Panc1 (cell line): ENCODE data around the gene JDP2. TPM values are rescaled to one million over a fixed set of nuclear protein-coding genes. Genes with fewer than 3 reads are reported as not detected.

Experiments used
- ATAC-seq: fragments of 200-7000 bp; cut with Tn5 transposase; 2 replicates; pipeline ENCODE4 v1.9.1; 2020; ENCODE audit warnings: mild to moderate bottlenecking, moderate library complexity
- BruUV-seq: library from RNA; stranded (reverse); fragments of 400-500 nt; replicated peaks from 2 replicates; lab custom pipeline; 2021; lab: Mats Ljungman, UMichigan
- CTCF ChIA-PET: fragments of 300-600 bp; sonication (Branson Sonifier 250); formaldehyde crosslinking; loops from one replicate; lab custom pipeline; 2022; ENCODE audit warnings: antibody characterized with exemption; lab: Charles Lee
- POLR2A ChIA-PET: fragments of 300-600 bp; sonication (Branson Sonifier 250); formaldehyde crosslinking; loops from one replicate; lab custom pipeline; 2022; ENCODE audit warnings: antibody characterized with exemption; lab: Charles Lee
- DNase-seq: peaks from one replicate; pipeline ENCODE4 v3.0.0-alpha.2; 2010; ENCODE audit warnings: low read depth, low spot score
- H3K27ac ChIP-seq: 2 replicates; pipeline ENCODE4 v1.5.1; 2011; ENCODE audit warnings: mild to moderate bottlenecking, low read length, inconsistent platforms
- H3K27me3 ChIP-seq: fragments of 200-500 bp; sonication (Bioruptor generic); 2 replicates; pipeline ENCODE4 v1.6.0; 2014; ENCODE audit warnings: low read length, inconsistent platforms; ENCODE audit not compliant: control insufficient read depth, insufficient read depth
- H3K36me3 ChIP-seq: fragments of 200-500 bp; sonication (Bioruptor generic); 2 replicates; pipeline ENCODE4 v1.5.1; 2014; ENCODE audit warnings: inconsistent platforms, mild to moderate bottlenecking, low read length, moderate library complexity; ENCODE audit not compliant: control insufficient read depth, insufficient read depth
- H3K4me1 ChIP-seq: 2 replicates; pipeline ENCODE4 v1.5.1; 2011; ENCODE audit warnings: inconsistent platforms, mild to moderate bottlenecking, low read length, moderate library complexity; ENCODE audit not compliant: control insufficient read depth, insufficient read depth
- H3K4me3 ChIP-seq, 2 experiments: 2 replicates each; pipeline ENCODE4 v1.5.1; 2011 to 2012; ENCODE audit warnings: low read depth in 2 of 2, low read length in 2 of 2, mild to moderate bottlenecking in 2 of 2, inconsistent platforms in 1 of 2, moderate library complexity in 1 of 2
- H3K9me3 ChIP-seq: fragments of 200-500 bp; sonication (Bioruptor generic); 2 replicates; pipeline ENCODE4 v1.5.1; 2014; ENCODE audit warnings: low read depth, mild to moderate bottlenecking, inconsistent platforms, low read length, moderate library complexity; ENCODE audit not compliant: control insufficient read depth, insufficient read depth
- POLR2AphosphoS5 ChIP-seq: IDR thresholded peaks from 2 replicates; pipeline ENCODE4 v1.6.1; 2012; ENCODE audit warnings: mild to moderate bottlenecking, low read depth, low read length, moderate library complexity
- SIN3A ChIP-seq: IDR thresholded peaks from 2 replicates; pipeline ENCODE4 v1.6.1; 2012; ENCODE audit warnings: low read depth, mild to moderate bottlenecking, low read length, moderate library complexity, borderline replicate concordance; ENCODE audit not compliant: insufficient read depth
- TCF7L2 ChIP-seq: IDR thresholded peaks from 2 replicates; pipeline ENCODE4 v1.6.1; 2011; ENCODE audit warnings: mild to moderate bottlenecking, low read depth, low read length, inconsistent platforms
- in situ Hi-C: cut with HindIII; loops from 2 replicates; pipeline ENCODE4 v1.10.0; 2016; ENCODE audit warnings: low sequenced_read_pairs, low pct_unique_long_range_greater_than_20kb
- intact Hi-C: fragments of 100-400 bp; cut with micrococcal nuclease; formaldehyde crosslinking; loops from one replicate; pipeline ENCODE4 v1.10.0; 2022; ENCODE audit not compliant: unreplicated experiment
- total RNA-seq: library from RNA; stranded (reverse); gene quantifications from one replicate; pipeline ENCODE4 v1.2.1, GENCODE V29; 2021; ENCODE audit not compliant: unreplicated experiment
- TF ChIP-seq, protein P1 (sequence below): fragments of 450-650 bp; IDR thresholded peaks from 2 replicates; pipeline ENCODE4 v1.5.1; 2017; ENCODE audit warnings: mild to moderate bottlenecking
- TF ChIP-seq, protein P2 (sequence below), 2 experiments: IDR thresholded peaks; 2 replicates each; pipeline ENCODE4 v1.6.1; 2011 to 2012; ENCODE audit warnings: low read depth in 2 of 2, control low read depth in 1 of 2, low read length in 1 of 2, mild to moderate bottlenecking in 1 of 2, moderate library complexity in 1 of 2; ENCODE audit not compliant: insufficient read depth in 1 of 2

Gene JDP2
- total RNA-seq, 1 experiment from 2014 or later: 17.5 TPM

DNA sequence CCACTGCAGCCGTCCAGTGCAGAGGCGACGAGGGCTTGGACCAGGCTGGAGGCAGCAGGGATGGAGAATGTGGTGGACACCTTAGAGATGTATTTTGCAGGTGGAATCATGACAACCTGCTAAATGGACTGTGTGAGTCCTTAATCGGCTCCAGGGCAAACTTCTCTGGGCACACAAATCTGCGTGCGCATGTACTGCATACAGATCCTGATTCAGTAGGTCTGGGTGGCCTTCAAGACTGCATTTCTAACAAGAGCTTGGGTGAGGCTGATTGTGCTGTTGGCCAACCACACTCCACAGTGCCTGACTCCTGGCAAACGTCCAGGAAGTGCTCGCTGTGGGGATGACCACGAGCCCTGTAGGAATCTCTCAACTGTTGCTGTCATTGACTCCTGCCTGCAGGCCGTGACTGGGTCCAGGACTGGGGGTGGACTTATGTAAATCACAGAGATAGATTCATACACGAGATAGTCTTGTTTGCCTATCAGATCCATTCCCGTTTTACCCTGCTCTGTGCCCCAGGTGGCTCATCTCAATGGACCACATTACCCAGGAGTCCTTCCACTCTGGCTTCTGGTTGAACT is 27.2 kb downstream of the JDP2 start:
- intact Hi-C loops: no loop called here

DNA sequence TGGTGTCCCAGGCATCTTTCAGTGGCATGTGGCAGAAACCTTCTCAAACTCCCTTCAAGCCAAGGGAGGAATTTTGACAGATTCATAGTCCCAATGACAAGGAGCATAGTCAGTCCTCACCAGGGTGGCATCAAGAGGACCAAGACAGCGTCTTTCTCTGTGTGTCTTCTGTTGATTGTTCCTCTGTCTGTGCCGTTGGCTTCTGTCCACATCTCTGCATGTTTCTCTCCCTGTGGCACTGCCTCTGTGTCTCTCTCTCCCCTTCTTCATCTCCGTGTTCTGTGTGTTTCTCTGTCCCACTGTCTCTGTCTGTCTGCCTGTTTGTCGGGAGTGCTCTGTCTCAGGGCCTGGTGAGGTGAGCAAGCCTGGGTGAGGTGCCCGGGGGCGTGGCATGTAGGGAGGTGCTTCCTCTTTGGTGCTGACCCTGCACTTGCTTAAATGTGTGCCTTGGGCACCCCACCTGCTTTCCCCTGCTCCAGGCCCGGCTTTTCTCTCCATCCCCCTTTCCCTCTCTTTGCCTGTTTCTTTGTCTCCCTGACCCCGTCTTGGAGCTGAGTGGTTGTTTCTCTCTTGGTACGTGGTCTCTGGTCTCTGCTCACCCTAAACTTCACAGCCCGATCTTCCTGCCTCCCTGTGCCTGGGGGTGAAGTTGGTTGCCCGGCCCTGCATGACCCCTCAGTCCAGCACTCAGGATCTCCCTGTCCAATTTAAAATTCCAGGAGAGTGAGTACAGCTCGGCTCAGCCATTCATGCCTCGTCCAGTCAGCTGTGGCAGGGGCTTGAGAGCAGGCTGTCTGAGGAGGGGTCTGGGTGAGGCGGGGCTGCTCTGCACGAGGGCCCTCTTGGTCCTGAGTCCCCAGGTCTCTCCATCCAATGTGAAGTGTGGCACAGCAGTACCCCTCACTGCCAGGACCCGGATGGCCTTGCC is 28.5 kb downstream of the JDP2 start:
- TF ChIP-seq, protein P1, sequence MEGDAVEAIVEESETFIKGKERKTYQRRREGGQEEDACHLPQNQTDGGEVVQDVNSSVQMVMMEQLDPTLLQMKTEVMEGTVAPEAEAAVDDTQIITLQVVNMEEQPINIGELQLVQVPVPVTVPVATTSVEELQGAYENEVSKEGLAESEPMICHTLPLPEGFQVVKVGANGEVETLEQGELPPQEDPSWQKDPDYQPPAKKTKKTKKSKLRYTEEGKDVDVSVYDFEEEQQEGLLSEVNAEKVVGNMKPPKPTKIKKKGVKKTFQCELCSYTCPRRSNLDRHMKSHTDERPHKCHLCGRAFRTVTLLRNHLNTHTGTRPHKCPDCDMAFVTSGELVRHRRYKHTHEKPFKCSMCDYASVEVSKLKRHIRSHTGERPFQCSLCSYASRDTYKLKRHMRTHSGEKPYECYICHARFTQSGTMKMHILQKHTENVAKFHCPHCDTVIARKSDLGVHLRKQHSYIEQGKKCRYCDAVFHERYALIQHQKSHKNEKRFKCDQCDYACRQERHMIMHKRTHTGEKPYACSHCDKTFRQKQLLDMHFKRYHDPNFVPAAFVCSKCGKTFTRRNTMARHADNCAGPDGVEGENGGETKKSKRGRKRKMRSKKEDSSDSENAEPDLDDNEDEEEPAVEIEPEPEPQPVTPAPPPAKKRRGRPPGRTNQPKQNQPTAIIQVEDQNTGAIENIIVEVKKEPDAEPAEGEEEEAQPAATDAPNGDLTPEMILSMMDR: no peak
- TF ChIP-seq, protein P2, sequence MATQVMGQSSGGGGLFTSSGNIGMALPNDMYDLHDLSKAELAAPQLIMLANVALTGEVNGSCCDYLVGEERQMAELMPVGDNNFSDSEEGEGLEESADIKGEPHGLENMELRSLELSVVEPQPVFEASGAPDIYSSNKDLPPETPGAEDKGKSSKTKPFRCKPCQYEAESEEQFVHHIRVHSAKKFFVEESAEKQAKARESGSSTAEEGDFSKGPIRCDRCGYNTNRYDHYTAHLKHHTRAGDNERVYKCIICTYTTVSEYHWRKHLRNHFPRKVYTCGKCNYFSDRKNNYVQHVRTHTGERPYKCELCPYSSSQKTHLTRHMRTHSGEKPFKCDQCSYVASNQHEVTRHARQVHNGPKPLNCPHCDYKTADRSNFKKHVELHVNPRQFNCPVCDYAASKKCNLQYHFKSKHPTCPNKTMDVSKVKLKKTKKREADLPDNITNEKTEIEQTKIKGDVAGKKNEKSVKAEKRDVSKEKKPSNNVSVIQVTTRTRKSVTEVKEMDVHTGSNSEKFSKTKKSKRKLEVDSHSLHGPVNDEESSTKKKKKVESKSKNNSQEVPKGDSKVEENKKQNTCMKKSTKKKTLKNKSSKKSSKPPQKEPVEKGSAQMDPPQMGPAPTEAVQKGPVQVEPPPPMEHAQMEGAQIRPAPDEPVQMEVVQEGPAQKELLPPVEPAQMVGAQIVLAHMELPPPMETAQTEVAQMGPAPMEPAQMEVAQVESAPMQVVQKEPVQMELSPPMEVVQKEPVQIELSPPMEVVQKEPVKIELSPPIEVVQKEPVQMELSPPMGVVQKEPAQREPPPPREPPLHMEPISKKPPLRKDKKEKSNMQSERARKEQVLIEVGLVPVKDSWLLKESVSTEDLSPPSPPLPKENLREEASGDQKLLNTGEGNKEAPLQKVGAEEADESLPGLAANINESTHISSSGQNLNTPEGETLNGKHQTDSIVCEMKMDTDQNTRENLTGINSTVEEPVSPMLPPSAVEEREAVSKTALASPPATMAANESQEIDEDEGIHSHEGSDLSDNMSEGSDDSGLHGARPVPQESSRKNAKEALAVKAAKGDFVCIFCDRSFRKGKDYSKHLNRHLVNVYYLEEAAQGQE (IDR thresholded peaks at IDR 0.05; ENCODE audit: insufficient read depth in 1 of 2, low read depth in 2 of 2, low read length in 1 of 2): no peak
- no peak for TF ChIP-seq SIN3A
- TF ChIP-seq TCF7L2: no peak
- no peak for TF ChIP-seq POLR2AphosphoS5
- no peak overlapping the region for H3K27ac ChIP-seq
- DNase-seq (no peak), ATAC-seq (no peak)
- BruUV-seq: no TSS peak
- no peaks in the 10 kb centered on the region for H3K27me3 ChIP-seq
- peaks cover 14% of the 10 kb centered on the region for H3K4me1 ChIP-seq
- H3K9me3 ChIP-seq: no peaks in the 10 kb centered on the region
- H3K4me3 ChIP-seq: no peak overlapping the region
- in situ Hi-C loops (no loop called here), intact Hi-C loops (no loop called here)
- ChIA-PET CTCF (no interaction called here), POLR2A (no interaction called here)
- no peaks in the 10 kb centered on the region for H3K36me3 ChIP-seq

More for the DNA sequence above, 27.2 kb downstream of the JDP2 start:
- Histone ChIP-seq H3K4me3 (no peak overlapping the region), H3K36me3 (no peaks in the 10 kb centered on the region), H3K27me3 (no peaks in the 10 kb centered on the region), H3K9me3 (no peaks in the 10 kb centered on the region), H3K4me1 (peaks cover 14% of the 10 kb centered on the region), H3K27ac (no peak overlapping the region)
- in situ Hi-C loops: no loop called here
- TF ChIP-seq, protein P2 (IDR thresholded peaks at IDR 0.05; ENCODE audit: insufficient read depth in 1 of 2, low read depth in 2 of 2, low read length in 1 of 2): no peak
- TF ChIP-seq TCF7L2: no peak
- TF ChIP-seq, protein P1: no peak
- no peak for TF ChIP-seq SIN3A
- TF ChIP-seq POLR2AphosphoS5: no peak
- POLR2A ChIA-PET: no interaction called here
- CTCF ChIA-PET: no interaction called here
- BruUV-seq: no TSS peak
- DNase-seq: no peak
- no peak for ATAC-seq
